OCI-M1 (cell line): ENCODE data around the gene HOXD9.

Experiments used
- DNase-seq: peaks from one replicate; lab custom pipeline; 2025; lab: John Stamatoyannopoulos, UW

The HOXD9 gene

GRCh38 chr2:176169181-176169580 lies 46.7 kb downstream of the HOXD9 start:
- no peak for DNase-seq

DNA sequence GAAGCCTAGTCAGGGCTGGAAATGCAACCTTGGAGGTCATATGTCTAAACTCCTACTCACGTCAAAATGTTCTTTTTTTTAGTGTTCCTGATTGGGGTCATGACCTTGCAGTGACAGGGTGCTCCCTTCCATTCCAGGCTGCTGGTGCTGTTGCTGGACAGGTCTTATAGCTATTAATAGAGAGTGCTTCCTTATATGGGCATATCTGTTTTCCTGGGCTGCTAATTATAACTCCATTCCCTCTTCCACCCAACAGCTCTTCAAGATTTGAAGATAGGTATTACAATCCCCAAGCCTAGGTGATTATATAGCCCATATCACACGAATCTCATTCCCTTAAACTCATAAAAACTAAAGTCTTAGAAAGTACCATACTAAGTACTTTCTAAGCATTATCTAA lies 47.2 kb downstream of the HOXD9 start:
- DNase-seq = no peak

DNA sequence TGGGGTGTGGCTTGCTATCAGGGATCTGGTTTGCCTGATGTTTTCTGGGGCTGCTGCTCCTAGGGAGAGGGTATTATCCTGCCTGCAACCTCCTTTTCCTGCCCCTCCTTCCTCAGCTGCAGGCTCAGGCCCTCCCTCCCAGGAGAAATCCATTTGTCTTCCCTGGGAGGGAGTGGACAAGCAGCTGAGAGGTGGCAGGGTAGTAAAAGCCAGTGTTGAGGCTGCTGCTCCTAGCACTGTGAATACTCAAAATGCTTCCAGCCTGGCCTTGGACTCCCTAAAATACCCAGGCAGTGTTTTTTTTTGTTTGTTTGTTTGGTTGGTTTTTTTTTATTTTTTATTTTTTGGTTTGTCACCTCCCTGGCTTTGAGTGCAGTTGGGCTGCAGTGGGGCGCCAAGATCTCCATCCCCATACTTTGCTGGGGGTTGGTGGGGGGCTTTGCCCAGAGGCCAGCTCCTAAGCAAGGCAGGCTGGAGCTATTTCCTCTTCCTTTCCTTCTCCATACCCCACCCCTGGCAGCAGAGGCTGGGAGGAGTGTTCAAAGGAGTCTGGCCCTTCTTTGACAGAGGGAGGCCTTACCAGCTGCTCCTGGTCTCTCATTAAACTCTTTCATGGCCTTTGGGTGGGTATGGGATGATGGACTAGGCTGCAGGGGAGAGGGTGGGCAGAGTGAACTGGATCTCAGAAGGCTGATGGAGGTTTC lies 48.2 kb downstream of the HOXD9 start:
- no peak for DNase-seq

DNA sequence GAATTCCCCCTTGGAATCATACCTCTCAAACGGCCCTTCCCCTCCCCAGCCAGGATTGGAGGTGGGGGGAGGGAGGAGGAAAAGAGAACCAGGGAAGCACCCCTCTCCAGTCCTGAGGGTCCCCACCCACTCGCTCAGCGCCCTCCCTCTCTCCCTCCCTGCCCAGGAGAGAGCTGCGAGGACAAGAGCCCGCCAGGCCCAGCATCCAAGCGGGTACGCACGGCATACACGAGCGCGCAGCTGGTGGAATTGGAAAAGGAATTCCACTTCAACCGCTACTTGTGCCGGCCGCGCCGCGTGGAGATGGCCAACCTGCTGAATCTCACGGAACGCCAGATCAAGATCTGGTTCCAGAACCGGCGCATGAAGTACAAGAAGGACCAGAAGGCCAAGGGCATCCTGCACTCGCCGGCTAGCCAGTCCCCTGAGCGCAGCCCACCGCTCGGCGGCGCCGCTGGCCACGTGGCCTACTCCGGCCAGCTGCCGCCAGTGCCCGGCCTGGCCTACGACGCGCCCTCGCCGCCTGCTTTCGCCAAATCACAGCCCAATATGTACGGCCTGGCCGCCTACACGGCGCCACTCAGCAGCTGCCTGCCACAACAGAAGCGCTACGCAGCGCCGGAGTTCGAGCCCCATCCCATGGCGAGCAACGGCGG lies 49.0 kb downstream of the HOXD9 start:
- DNase-seq = no peak

DNA sequence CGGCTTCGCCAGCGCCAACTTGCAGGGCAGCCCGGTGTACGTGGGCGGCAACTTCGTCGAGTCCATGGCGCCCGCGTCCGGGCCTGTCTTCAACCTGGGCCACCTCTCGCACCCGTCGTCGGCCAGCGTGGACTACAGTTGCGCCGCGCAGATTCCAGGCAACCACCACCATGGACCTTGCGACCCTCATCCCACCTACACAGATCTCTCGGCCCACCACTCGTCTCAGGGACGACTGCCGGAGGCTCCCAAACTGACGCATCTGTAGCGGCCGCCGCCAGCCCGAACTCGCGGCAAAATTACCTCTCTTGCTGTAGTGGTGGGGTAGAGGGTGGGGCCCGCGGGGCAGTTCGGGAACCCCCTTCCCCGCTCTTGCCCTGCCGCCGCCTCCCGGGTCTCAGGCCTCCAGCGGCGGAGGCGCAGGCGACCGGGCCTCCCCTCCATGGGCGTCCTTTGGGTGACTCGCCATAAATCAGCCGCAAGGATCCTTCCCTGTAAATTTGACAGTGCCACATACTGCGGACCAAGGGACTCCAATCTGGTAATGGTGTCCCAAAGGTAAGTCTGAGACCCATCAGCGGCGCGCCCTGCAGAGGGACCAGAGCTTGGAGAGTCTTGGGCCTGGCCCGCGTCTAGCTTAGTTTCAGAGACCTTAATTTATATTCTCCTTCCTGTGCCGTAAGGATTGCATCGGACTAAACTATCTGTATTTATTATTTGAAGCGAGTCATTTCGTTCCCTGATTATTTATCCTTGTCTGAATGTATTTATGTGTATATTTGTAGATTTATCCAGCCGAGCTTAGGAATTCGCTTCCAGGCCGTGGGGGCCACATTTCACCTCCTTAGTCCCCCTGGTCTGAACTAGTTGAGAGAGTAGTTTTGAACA lies 49.7 kb downstream of the HOXD9 start:
- DNase-seq = no peak

- no peak for DNase-seq
Measured at GRCh38 chr2:176172895-176173566, 50.5 kb downstream of the HOXD9 start.

DNA sequence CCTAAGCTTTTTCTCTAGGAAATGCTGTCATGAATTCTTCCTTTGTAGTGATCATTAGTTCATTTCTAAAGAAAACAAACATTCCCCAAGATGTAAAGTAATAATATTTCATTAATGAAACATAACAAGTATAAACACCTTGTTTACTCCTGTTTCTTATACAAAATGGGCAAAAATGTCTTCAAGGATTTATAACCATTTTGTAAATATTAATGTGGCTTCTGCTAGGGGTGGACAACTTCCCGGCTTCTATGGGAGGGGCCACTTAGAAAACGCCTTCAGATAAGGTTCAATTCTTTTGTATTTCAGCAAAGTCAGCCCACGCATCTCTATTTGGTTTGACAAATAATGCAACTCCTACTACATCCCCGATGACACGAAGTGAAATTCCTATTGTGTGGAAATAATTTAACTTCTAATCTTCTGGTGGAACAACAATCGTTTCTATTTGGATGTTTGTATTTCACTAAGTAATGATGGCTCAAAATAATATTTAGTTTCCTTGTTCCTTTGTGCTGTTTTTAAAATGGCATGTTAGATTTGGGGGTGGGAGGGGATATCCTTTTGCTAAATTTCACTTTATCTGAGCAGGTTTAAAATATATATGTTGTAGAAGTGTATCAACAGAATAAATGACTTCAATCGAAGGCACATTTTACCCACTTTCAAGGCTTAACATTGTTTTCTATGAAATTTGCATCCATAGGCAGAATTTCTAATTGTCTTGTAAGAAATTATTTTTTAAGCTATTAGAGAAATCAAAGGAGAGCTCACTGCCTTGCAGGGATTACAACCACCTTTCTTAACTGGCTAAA lies 51.3 kb downstream of the HOXD9 start:
- no peak for DNase-seq

DNA sequence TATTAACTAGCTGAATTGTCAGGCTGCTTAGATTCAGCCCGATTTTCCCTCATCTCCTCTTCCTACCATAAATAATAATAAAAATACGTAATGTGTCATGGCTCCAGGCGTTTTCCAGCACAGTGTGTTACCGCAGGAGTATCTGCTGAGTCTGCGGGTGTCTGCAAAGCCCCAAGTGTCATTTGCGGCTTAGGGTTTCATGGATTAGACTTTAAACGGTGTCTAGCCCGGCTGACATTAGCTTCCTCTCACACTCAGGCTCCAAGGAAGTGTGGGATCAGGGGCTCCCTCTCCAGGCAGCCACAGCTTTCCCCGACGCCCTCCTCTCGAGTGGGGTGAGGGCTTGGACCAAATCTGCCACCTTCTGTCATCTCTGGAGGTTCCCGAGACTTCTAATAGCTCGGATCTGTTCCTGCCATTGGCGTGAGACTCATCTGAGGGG lies 51.9 kb downstream of the HOXD9 start:
- DNase-seq = peak; percentile 22
